H1 (cell line): ENCODE measurements around the gene WDR74. TPM values are rescaled to one million over a fixed set of nuclear protein-coding genes. Genes with fewer than 3 reads are reported as not detected.

Experiments
- CTCF ChIA-PET: fragments of 300-600 bp; sonication (Branson Sonifier 250); formaldehyde crosslinking; loops from one replicate; lab custom pipeline; 2021; ENCODE audit not compliant: partially characterized antibody; lab: Charles Lee
- POLR2A ChIA-PET: fragments of 300-600 bp; sonication (Branson Sonifier 250); formaldehyde crosslinking; loops from one replicate; lab custom pipeline; 2021; ENCODE audit warnings: inconsistent platforms; ENCODE audit not compliant: partially characterized antibody; lab: Charles Lee
- DNase-seq, 2 experiments: peaks; one replicate each; pipeline versions ENCODE4 v3.0.0 to v3.0.0-alpha.2; 2010 to 2022; ENCODE audit warnings: low spot score in 2 of 2, low read depth in 1 of 2, mixed read lengths in 1 of 2
- FAIRE-seq: peaks from 2 replicates; lab custom pipeline; 2011; peaks lifted over from hg19 to GRCh38; lab: Jason Lieb, UNC
- H2AFZ ChIP-seq: 2 replicates; pipeline ENCODE4 v1.8.1; 2012; ENCODE audit warnings: low read length, inconsistent platforms
- H2AK5ac ChIP-seq: 2 replicates; pipeline ENCODE4 v1.6.1; 2013; ENCODE audit warnings: low read depth, low read length
- H2BK120ac ChIP-seq: replicated peaks from 2 replicates; pipeline ENCODE3; 2013; ENCODE audit warnings: low read depth, low read length, inconsistent platforms
- H2BK12ac ChIP-seq: 2 replicates; pipeline ENCODE4 v1.6.1; 2013; ENCODE audit warnings: low read depth, low read length
- H2BK15ac ChIP-seq: 2 replicates; pipeline ENCODE4 v1.6.1; 2013; ENCODE audit warnings: low read length
- H2BK20ac ChIP-seq: 2 replicates; pipeline ENCODE4 v1.6.1; 2013; ENCODE audit warnings: low read length
- H2BK5ac ChIP-seq: 2 replicates; pipeline ENCODE4 v1.6.1; 2013; ENCODE audit warnings: low read depth, low read length
- H3K14ac ChIP-seq: 2 replicates; pipeline ENCODE4 v1.6.1; 2013; ENCODE audit warnings: inconsistent platforms; ENCODE audit not compliant: insufficient read length
- H3K18ac ChIP-seq: 2 replicates; pipeline ENCODE4 v1.6.1; 2013; ENCODE audit warnings: low read length; ENCODE audit errors: extremely low read depth
- H3K23ac ChIP-seq: 2 replicates; pipeline ENCODE4 v1.6.1; 2013; ENCODE audit warnings: inconsistent platforms; ENCODE audit not compliant: insufficient read length
- H3K23me2 ChIP-seq: 2 replicates; pipeline ENCODE4 v1.6.1; 2013; ENCODE audit warnings: low read depth, low read length
- H3K27ac ChIP-seq: 2 replicates; pipeline ENCODE4 v1.6.1; 2011; ENCODE audit warnings: low read depth, low read length, inconsistent platforms
- H3K27me3 ChIP-seq, 4 experiments: replicated peaks in 1 of 4; 1 replicate in 1 of 4; 2 replicates in 3 of 4; pipeline versions ENCODE4 v1.6.1 to v1.8.1; 2011 to 2013; ENCODE audit warnings: low read length in 3 of 4, mild to moderate bottlenecking in 3 of 4, inconsistent platforms in 2 of 4, mixed read lengths in 2 of 4, moderate library complexity in 1 of 4; ENCODE audit not compliant: control insufficient read depth in 3 of 4, insufficient read depth in 3 of 4; ENCODE audit errors: extremely low read depth in 1 of 4
- H3K36me3 ChIP-seq, 4 experiments: 2 replicates each; pipeline versions ENCODE4 v1.6.1 to v1.8.1; 2011 to 2013; ENCODE audit warnings: mild to moderate bottlenecking in 4 of 4, low read length in 3 of 4, moderate library complexity in 2 of 4, control low read depth in 1 of 4, inconsistent platforms in 1 of 4; ENCODE audit not compliant: insufficient read depth in 4 of 4, control insufficient read depth in 2 of 4
- H3K4ac ChIP-seq: replicated peaks from 2 replicates; pipeline ENCODE3; 2013; ENCODE audit warnings: low read length, low read depth, mixed read lengths, inconsistent platforms; ENCODE audit not compliant: insufficient read length
- H3K4me1 ChIP-seq, 4 experiments: replicated peaks in 1 of 4; 1 replicate in 1 of 4; 2 replicates in 3 of 4; pipeline versions ENCODE4 v1.6.1 to v1.8.1; 2011 to 2013; ENCODE audit warnings: low read length in 3 of 4, inconsistent platforms in 2 of 4, mixed read lengths in 1 of 4; ENCODE audit not compliant: insufficient read depth in 4 of 4, control insufficient read depth in 3 of 4
- H3K4me2 ChIP-seq, 2 experiments: 2 replicates each; pipeline versions ENCODE4 v1.6.1 to v1.8.1; 2011 to 2013; ENCODE audit warnings: low read depth in 2 of 2, low read length in 2 of 2, control low read depth in 1 of 2, inconsistent platforms in 1 of 2, mild to moderate bottlenecking in 1 of 2; ENCODE audit not compliant: insufficient read depth in 1 of 2
- H3K4me3 ChIP-seq, 4 experiments: fragments of 200-600, 300-600 bp in 1 of 4; sonication (generic), shearing (Covaris generic), sonication (Bioruptor Twin) in 1 of 4; 2 replicates each; pipeline versions ENCODE4 v1.5.1 to v1.8.1; 2011 to 2016; ENCODE audit warnings: low read length in 4 of 4, low read depth in 3 of 4, control low read depth in 2 of 4, inconsistent platforms in 2 of 4, mild to moderate bottlenecking in 2 of 4, mixed read lengths in 1 of 4, moderate library complexity in 1 of 4; ENCODE audit not compliant: insufficient read depth in 2 of 4; ENCODE audit errors: extremely low read depth in 1 of 4
- H3K56ac ChIP-seq: replicated peaks from 2 replicates; pipeline ENCODE3; 2013; ENCODE audit warnings: low read depth, mild to moderate bottlenecking, mixed read lengths, low read length, inconsistent platforms; ENCODE audit not compliant: insufficient read length
- H3K79me1 ChIP-seq: 2 replicates; pipeline ENCODE4 v1.6.1; 2013; ENCODE audit warnings: low read depth, low read length, control low read depth
- H3K79me2 ChIP-seq, 2 experiments: 2 replicates each; pipeline versions ENCODE4 v1.6.1 to v1.8.1; 2012 to 2013; ENCODE audit warnings: low read length in 2 of 2, mild to moderate bottlenecking in 2 of 2, inconsistent platforms in 1 of 2; ENCODE audit not compliant: insufficient read depth in 2 of 2, control insufficient read depth in 1 of 2
- H3K9ac ChIP-seq, 4 experiments: replicated peaks in 1 of 4; 1 replicate in 1 of 4; 2 replicates in 3 of 4; pipeline versions ENCODE4 v1.6.1 to v1.8.1; 2011 to 2013; ENCODE audit warnings: low read depth in 3 of 4, low read length in 3 of 4, control low read depth in 2 of 4, mild to moderate bottlenecking in 2 of 4, moderate library complexity in 2 of 4, inconsistent platforms in 1 of 4; ENCODE audit errors: extremely low read depth in 1 of 4
- H3K9me3 ChIP-seq, 2 experiments: 2 replicates each; pipeline versions ENCODE4 v1.6.1 to v1.8.1; 2012 to 2013; ENCODE audit warnings: mild to moderate bottlenecking in 2 of 2, moderate library complexity in 2 of 2, control low read depth in 1 of 2, inconsistent platforms in 1 of 2, low read depth in 1 of 2, low read length in 1 of 2, mixed read lengths in 1 of 2; ENCODE audit not compliant: insufficient read depth in 2 of 2
- H4K20me1 ChIP-seq, 2 experiments: replicated peaks in 1 of 2; 2 replicates each; pipeline versions ENCODE3 to v1.8.1; 2011 to 2013; ENCODE audit warnings: inconsistent platforms in 2 of 2, low read length in 2 of 2, mild to moderate bottlenecking in 1 of 2; ENCODE audit not compliant: insufficient read depth in 2 of 2, control insufficient read depth in 1 of 2
- H4K5ac ChIP-seq: 2 replicates; pipeline ENCODE4 v1.6.1; 2013; ENCODE audit warnings: low read length, low read depth, mixed read lengths, inconsistent platforms; ENCODE audit not compliant: insufficient read length
- H4K8ac ChIP-seq: 2 replicates; pipeline ENCODE4 v1.8.0; 2013; ENCODE audit warnings: mild to moderate bottlenecking, moderate library complexity, low read length, inconsistent platforms; ENCODE audit not compliant: insufficient read depth; ENCODE audit errors: extremely low read depth
- H4K91ac ChIP-seq: replicated peaks from 2 replicates; pipeline ENCODE3; 2013; ENCODE audit warnings: low read length, mixed read lengths, inconsistent platforms; ENCODE audit not compliant: insufficient read length
- CHD1 ChIP-seq: IDR thresholded peaks from 2 replicates; pipeline ENCODE4 v1.6.1; 2012; ENCODE audit warnings: low read depth, low read length, improper control_type of control experiment
- CTBP2 ChIP-seq: IDR thresholded peaks from 2 replicates; pipeline ENCODE4 v1.7.0; 2011; ENCODE audit warnings: borderline replicate concordance, mild to moderate bottlenecking, moderate library complexity, mixed read lengths, low read length; ENCODE audit not compliant: insufficient read depth, insufficient read length
- GABPA ChIP-seq: IDR thresholded peaks from 2 replicates; pipeline ENCODE4 v1.6.1; 2011; ENCODE audit warnings: mild to moderate bottlenecking, low read length, moderate library complexity, borderline replicate concordance; ENCODE audit not compliant: insufficient read depth
- MAFK ChIP-seq: IDR thresholded peaks from 2 replicates; pipeline ENCODE4 v1.6.1; 2012; ENCODE audit warnings: low read depth, mild to moderate bottlenecking, improper control_type of control experiment, low read length
- POLR2A ChIP-seq, 2 experiments: IDR thresholded peaks; 1 replicate in 1 of 2; 2 replicates in 1 of 2; pipeline ENCODE4 v1.6.1; 2011; ENCODE audit warnings: low read depth in 2 of 2, low read length in 2 of 2, mild to moderate bottlenecking in 2 of 2; ENCODE audit errors: control extremely low read depth in 1 of 2
- SIN3A ChIP-seq, 2 experiments: IDR thresholded peaks in 1 of 2; conservative IDR thresholded peaks in 1 of 2; 2 replicates each; pipeline ENCODE4 v1.6.1; 2011 to 2012; ENCODE audit warnings: low read length in 2 of 2, improper control_type of control experiment in 1 of 2, low read depth in 1 of 2, mild to moderate bottlenecking in 1 of 2
- SP2 ChIP-seq: IDR thresholded peaks from 2 replicates; pipeline ENCODE4 v1.6.1; 2012; ENCODE audit warnings: mild to moderate bottlenecking, low read length, inconsistent platforms
- SP4 ChIP-seq: IDR thresholded peaks from 2 replicates; pipeline ENCODE4 v1.6.1; 2012; ENCODE audit warnings: low read length, inconsistent platforms
- WGBS, 2 experiments: shearing (Covaris generic) in 1 of 2; methylation state at CpG; one replicate each; pipeline versions ENCODE4 v1.1.6 to v1.1.7; 2013 to 2015; ENCODE audit warnings: low lambda C conversion rate in 2 of 2, mixed read lengths in 2 of 2, inconsistent platforms in 1 of 2, low coverage in 1 of 2, missing lambda C conversion rate in 1 of 2; ENCODE audit not compliant: insufficient replicate concordance in 2 of 2, insufficient coverage in 1 of 2, insufficient read length in 1 of 2; ENCODE audit errors: extremely low coverage in 1 of 2, missing lambda C conversion rate in 1 of 2; 5-methylcytosine and 5-hydroxymethylcytosine counted together
- polyA plus RNA-seq, 7 experiments: library from polyadenylated mRNA; depleted of rRNA in 3 of 7; stranded (reverse) in 5 of 7; unstranded in 2 of 7; fragments of >200 nt in 5 of 7; fragments of 200-250 nt in 2 of 7; gene quantifications; 1 replicate in 5 of 7; 2 replicates in 1 of 7; 4 replicates in 1 of 7; pipeline versions ENCODE4 v1.2.1 to v1.2.3, GENCODE V29; 2011 to 2013; ENCODE audit warnings: missing spikeins in 2 of 7, mixed read lengths in 2 of 7
- total RNA-seq: library from RNA; stranded (reverse); fragmentation: NEBNext Ultra II Directional; extraction: Animal tissue kit (Norgen Biotek cat#: 25700); gene quantifications from 2 replicates; pipeline ENCODE4 v1.2.1, GENCODE V29; 2021
- TF ChIP-seq, protein P1 (sequence below): IDR thresholded peaks from 2 replicates; pipeline ENCODE4 v1.6.1; 2011; ENCODE audit warnings: low read length, improper control_type of control experiment

The WDR74 gene
- total and polyA plus RNA-seq, 2 of the 8 experiments (the other 6 are each of a cell fraction or from before 2014, with no cell fraction given), result 93.6 to 97.0 TPM

DNA sequence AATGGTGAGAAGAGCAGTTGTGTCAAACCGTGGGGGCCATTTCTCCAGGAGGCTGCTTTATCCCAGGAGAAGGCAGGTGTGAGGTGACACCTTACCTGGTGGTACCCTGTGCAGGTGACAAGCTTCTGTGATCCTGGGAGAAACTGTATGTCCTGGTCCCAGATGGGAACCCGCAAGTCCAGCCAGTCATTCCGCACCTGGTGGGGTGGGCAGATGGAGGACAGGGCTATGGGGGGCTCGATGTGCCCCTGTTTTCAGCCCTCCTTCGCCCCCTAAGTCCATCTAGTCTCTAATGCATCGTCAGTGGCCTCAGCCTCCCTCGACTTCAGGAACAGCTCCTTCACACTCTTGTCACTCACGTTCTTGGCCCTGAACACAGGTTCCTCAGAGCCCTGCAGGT is 4.1 kb downstream of the WDR74 start:
- Histone ChIP-seq H3K14ac (no peak overlapping the region), H3K4me1 (peaks cover 0 to 14% (median 2%) of the 10 kb centered on the region in 4 experiments; a peak in 2 of 7 replicates), H2BK20ac (no peak overlapping the region), H4K5ac (no peak overlapping the region), H3K9me3 (no peaks in the 10 kb centered on the region), H3K56ac (no peak overlapping the region), H3K9ac (no peak overlapping the region), H3K27me3 (no peaks in the 10 kb centered on the region), H4K91ac (no peak overlapping the region), H2AK5ac (no peak overlapping the region), H3K4me3 (no peak overlapping the region), H3K23ac (no peak overlapping the region), H2BK15ac (no peak overlapping the region), H2BK5ac (no peak overlapping the region), H2BK12ac (no peak overlapping the region), H3K4ac (no peak overlapping the region), H4K8ac (no peak overlapping the region), H2AFZ (no peak overlapping the region), H3K27ac (no peak overlapping the region), H2BK120ac (no peak overlapping the region), H4K20me1 (peaks cover 3 to 13% of the 10 kb centered on the region in 2 experiments), H3K79me2 (peaks cover 3 to 31% of the 10 kb centered on the region in 2 experiments; a peak in 3 of 4 replicates), H3K23me2 (peaks cover 16% of the 10 kb centered on the region), H3K18ac (no peak overlapping the region), H3K36me3 (peaks cover 21 to 37% (median 30%) of the 10 kb centered on the region in 4 experiments), H3K4me2 (no peak overlapping the region), H3K79me1 (peaks cover 7% of the 10 kb centered on the region; the same call in 1 of the 2 replicates)
- POLR2A ChIA-PET, result interaction anchor here (1.0 to 13.8 kb wide), 13 partner anchors 11 to 100 kb away, joined by 3 to 398 read pairs (median 5); partner anchors contain the start of genes NXF1, SLC3A2 and ZBTB3
- TF ChIP-seq, protein P1, sequence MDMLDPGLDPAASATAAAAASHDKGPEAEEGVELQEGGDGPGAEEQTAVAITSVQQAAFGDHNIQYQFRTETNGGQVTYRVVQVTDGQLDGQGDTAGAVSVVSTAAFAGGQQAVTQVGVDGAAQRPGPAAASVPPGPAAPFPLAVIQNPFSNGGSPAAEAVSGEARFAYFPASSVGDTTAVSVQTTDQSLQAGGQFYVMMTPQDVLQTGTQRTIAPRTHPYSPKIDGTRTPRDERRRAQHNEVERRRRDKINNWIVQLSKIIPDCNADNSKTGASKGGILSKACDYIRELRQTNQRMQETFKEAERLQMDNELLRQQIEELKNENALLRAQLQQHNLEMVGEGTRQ, result no peak
- TF ChIP-seq POLR2A (IDR thresholded peaks at IDR 0.05; ENCODE audit: control extremely low read depth in 1 of 2, low read depth in 2 of 2, low read length in 2 of 2) (peak in 1 of 2 experiments; percentile 45; a peak in 1 of 3 replicates), SP2 (no peak), SIN3A (conservative IDR thresholded peaks at IDR 0.05 in 1 of 2, IDR thresholded peaks at IDR 0.05 in 1 of 2; ENCODE audit: low read depth in 1 of 2, low read length in 2 of 2) (no peak), CTBP2 (no peak), SP4 (no peak), MAFK (no peak), CHD1 (no peak), GABPA (no peak)
- FAIRE-seq, result no peak
- CTCF ChIA-PET, result interaction anchor here (1.3 to 3.2 kb wide), 3 partner anchors 28 to 49 kb away, joined by 3 to 12 read pairs (median 6); no protein-coding TSS in a partner anchor
- DNase-seq, result no peak
- 93% methylated on average over 8 of the region's 8 CpGs; no CpG with 5 or more reads in 1 of the 2 experiments for WGBS, 2 experiments
